ENCODE results near the gene TBC1D22A. TPM values are rescaled to one million over a fixed set of nuclear protein-coding genes. Genes with fewer than 3 reads are reported as not detected.
A peak's percentile ranks its signal among the peaks of the same experiment; 100 is the strongest.

TBC1D22A gene
- total RNA-seq, 6 donors from 2014 or later: 27.1 to 48.2 (median 35.3) TPM

- Histone ChIP-seq H3K4me1 (peaks cover 12 to 23% (median 16%) of the 10 kb centered on the region in 4 donors), H3K9me3 (no peaks in the 10 kb centered on the region), H3K36me3 (peaks cover 0 to 40% (median 5%) of the 10 kb centered on the region in 4 donors), H3K27me3 (no peaks in the 10 kb centered on the region), H3K4me3 (no peak overlapping the region), H3K27ac (no peak overlapping the region)
- TF ChIP-seq POLR2AphosphoS5 (IDR thresholded peaks at IDR 0.05): no peak
- TF ChIP-seq EP300 (IDR thresholded peaks at IDR 0.05): no peak
- TF ChIP-seq, protein P1, sequence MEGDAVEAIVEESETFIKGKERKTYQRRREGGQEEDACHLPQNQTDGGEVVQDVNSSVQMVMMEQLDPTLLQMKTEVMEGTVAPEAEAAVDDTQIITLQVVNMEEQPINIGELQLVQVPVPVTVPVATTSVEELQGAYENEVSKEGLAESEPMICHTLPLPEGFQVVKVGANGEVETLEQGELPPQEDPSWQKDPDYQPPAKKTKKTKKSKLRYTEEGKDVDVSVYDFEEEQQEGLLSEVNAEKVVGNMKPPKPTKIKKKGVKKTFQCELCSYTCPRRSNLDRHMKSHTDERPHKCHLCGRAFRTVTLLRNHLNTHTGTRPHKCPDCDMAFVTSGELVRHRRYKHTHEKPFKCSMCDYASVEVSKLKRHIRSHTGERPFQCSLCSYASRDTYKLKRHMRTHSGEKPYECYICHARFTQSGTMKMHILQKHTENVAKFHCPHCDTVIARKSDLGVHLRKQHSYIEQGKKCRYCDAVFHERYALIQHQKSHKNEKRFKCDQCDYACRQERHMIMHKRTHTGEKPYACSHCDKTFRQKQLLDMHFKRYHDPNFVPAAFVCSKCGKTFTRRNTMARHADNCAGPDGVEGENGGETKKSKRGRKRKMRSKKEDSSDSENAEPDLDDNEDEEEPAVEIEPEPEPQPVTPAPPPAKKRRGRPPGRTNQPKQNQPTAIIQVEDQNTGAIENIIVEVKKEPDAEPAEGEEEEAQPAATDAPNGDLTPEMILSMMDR (IDR thresholded peaks at IDR 0.05): no peak
- no peak for TF ChIP-seq POLR2A (IDR thresholded peaks at IDR 0.05)
- 92 to 100% methylated on average over 7 to 19 of the region's 19 CpGs for WGBS, 2 donors
- no peak for DNase-seq
- ATAC-seq (ENCODE audit: low FRiP score in 2 of 2): no peak
Measured at GRCh38 chr22:46727813-46728364, 34.6 kb upstream of the TBC1D22A start.

DNA sequence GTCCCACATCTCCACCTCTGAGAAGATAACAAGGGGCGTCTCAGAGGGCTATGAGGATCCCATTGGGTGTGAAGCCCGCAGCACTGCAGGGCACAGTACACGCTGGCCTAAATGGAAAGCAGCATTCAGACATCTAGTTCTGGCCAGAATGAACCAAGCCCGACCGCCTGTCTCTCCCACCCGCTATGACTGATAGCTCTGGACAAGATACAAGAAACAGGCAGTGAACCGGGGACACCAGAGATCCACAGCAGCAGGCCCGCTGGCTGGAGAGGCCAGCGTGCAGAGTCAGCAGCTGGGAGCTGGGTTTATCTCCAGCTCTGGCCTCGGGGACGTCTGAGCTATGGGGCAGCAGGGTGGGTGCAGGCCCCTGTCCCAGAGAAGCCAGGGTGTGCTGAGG lies 34.0 kb upstream of the TBC1D22A start:
- Histone ChIP-seq H3K36me3 (peaks cover 0 to 40% (median 5%) of the 10 kb centered on the region in 4 donors), H3K9me3 (no peaks in the 10 kb centered on the region), H3K4me1 (peaks cover 12 to 23% (median 17%) of the 10 kb centered on the region in 4 donors), H3K27me3 (no peaks in the 10 kb centered on the region), H3K4me3 (no peak overlapping the region), H3K27ac (no peak overlapping the region)
- ATAC-seq (ENCODE audit: low FRiP score in 2 of 2): no peak
- TF ChIP-seq POLR2A (IDR thresholded peaks at IDR 0.05) (no peak), EP300 (IDR thresholded peaks at IDR 0.05) (no peak), POLR2AphosphoS5 (IDR thresholded peaks at IDR 0.05) (no peak)
- TF ChIP-seq, protein P1 (IDR thresholded peaks at IDR 0.05): no peak
- 80 to 90% methylated on average over 6 to 11 of the region's 11 CpGs for WGBS, 2 donors
- no peak for DNase-seq

DNA sequence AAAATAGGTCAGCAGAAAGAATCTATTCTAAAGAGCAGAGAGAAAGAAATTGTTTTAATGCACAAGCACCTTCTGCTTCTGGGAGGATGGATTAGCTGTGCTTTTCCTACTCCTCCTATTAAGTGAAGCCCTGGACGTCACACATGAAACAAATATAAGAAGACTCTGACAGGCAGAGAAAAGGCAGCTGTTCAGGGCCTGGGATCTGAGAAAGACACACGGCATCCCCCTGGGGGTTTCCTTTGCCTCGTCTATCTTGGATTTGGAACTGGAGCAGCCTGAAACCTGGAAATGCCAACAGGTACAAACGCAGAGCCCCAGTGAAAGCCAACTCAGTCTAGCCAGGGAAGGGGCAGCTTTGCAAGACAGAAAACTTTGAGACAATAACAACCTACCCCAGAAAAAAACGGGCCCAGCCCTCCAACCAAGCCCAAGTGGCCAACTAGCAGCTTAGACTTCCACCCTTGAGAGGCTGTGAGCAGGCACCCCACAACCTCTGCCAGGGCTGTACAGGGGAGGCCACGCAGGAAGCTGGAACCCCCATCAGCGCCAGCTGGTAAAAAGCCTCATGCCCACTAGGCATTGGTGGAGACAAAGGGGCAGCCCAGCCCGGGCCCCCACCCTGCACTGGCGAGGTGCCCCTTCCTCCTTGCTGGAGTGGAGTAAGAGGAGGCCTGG lies 31.7 kb upstream of the TBC1D22A start:
- H3K4me3 ChIP-seq: no peak overlapping the region
- no peak for DNase-seq
- TF ChIP-seq POLR2A (IDR thresholded peaks at IDR 0.05) (no peak), POLR2AphosphoS5 (IDR thresholded peaks at IDR 0.05) (no peak), EP300 (IDR thresholded peaks at IDR 0.05) (no peak)
- TF ChIP-seq, protein P1 (IDR thresholded peaks at IDR 0.05): no peak
- no peak for ATAC-seq (ENCODE audit: low FRiP score in 2 of 2)
- peaks cover 0 to 22% (median 5%) of the 10 kb centered on the region in 4 donors for H3K36me3 ChIP-seq
- peaks cover 30 to 44% (median 38%) of the 10 kb centered on the region in 4 donors for H3K4me1 ChIP-seq
- H3K27me3 ChIP-seq: no peaks in the 10 kb centered on the region
- WGBS, 2 donors: 66 to 67% methylated on average over 5 to 9 of the region's 9 CpGs
- peak overlapping the region; percentile 17 to 49 (median 22) for H3K27ac ChIP-seq
- H3K9me3 ChIP-seq: no peaks in the 10 kb centered on the region

GRCh38 chr22:46731246-46732040 lies 31.0 kb upstream of the TBC1D22A start:
- ATAC-seq (ENCODE audit: low FRiP score in 2 of 2) (peak; percentile 35 to 61), DNase-seq (peak in 1 of 2 donors; percentile 69)
- TF ChIP-seq POLR2A (IDR thresholded peaks at IDR 0.05) (no peak), EP300 (IDR thresholded peaks at IDR 0.05) (no peak), POLR2AphosphoS5 (IDR thresholded peaks at IDR 0.05) (no peak)
- TF ChIP-seq, protein P1 (IDR thresholded peaks at IDR 0.05): no peak
- Histone ChIP-seq H3K4me3 (no peak overlapping the region), H3K4me1 (peaks cover 38 to 51% (median 46%) of the 10 kb centered on the region in 4 donors), H3K36me3 (peaks cover 0 to 16% (median 5%) of the 10 kb centered on the region in 4 donors), H3K9me3 (no peaks in the 10 kb centered on the region), H3K27me3 (no peaks in the 10 kb centered on the region), H3K27ac (peak overlapping the region; percentile 17 to 49 (median 26))
- 64 to 67% methylated on average over 14 to 22 of the region's 22 CpGs for WGBS, 2 donors

All from upper lobe of left lung (tissue), 6 donors.